Posterior cingulate gyrus (tissue), 11 donors: ENCODE measurements around the gene PGA3.
"Not testable (repeated sequence)": the region's sequence is repeated elsewhere in the genome, so short reads cannot be mapped to it uniquely, and the experiment has no call there.

ENCODE experiments used
- DNase-seq, 10 donors: peaks; one replicate each; pipeline versions ENCODE4 v3.0.0 to v3.0.0-alpha.2; 2020 to 2021; ENCODE audit warnings: mixed read lengths in 3 of 10
- intact Hi-C: fragments of 100-400 bp; cut with DNase I; formaldehyde crosslinking; loops from one replicate; pipeline ENCODE4 v1.15.1; 2023

PGA3 gene

GRCh38 chr11:61168042-61168688 lies 35.1 kb upstream of the PGA3 start:
- no peak for DNase-seq
- intact Hi-C loops, result loop anchor here (10.0 kb wide), 1 partner anchor 323 kb away; the partner anchor contains the start of gene CCDC86

DNA sequence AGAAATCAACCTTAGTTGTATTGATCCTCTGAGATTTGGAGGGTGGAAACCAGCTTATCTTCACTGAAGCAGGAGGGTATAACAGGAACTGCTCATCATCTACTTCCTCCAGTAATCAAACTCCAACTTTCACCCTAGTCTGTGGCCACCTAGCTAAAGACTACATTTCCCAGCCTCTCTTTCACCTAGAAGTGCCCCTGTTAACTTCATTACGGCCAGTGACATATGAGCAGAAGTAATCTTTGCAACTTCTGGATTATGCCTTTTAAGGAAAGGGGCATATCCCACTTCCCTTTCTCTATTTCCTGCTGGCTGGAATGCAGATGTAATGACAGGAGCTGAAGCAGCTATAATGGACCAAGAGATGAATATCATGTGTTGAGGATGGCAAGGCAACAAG lies 34.5 kb upstream of the PGA3 start:
- intact Hi-C loops, result loop anchor here (10.0 kb wide), 1 partner anchor 324 kb away; the partner anchor contains the start of gene CCDC86
- DNase-seq, result no peak

DNA sequence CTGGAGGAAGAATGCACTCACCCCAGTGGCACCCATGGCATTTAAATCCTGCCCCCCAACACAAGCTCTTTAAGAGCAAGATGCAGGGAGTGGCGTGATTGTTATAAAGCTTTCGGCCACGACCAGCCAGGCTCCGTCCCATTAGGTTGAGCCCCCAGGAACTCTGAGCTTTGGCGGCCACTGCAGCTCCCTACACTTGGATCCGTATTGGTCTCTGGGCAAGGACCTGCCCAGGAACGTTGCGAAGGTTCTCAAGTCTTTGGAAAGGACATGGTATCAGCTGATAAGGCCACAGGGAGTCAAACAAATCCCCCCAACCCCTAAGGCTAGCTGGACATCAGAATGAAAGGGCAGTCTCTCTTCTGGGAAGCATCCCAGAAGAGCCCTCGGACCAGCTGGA lies 32.7 kb upstream of the PGA3 start:
- no peak for DNase-seq
- intact Hi-C loops, result no loop called here

DNA sequence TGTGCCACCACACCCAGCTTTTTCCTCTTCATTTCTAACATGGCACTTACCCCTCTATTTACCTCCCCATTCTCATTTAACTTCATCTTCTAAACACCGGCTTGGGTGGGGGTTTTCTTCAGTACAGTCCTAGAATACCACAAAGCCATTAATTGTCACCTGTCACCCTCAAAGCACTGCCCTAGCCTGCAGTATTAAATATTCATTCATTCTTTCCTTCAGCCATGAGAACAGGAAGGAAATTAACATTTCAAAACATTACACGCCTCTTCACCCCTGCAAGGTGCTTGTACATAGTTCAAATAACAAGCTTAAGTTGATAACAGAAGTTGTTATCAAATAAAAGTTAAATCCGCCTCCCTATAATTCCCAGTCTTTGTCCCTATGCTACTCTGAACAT lies 31.4 kb upstream of the PGA3 start:
- DNase-seq, result no peak
- intact Hi-C loops, result no loop called here

- no peak for DNase-seq
- intact Hi-C loops, result no loop called here
Observed at GRCh38 chr11:61172356-61172755, 31.0 kb upstream of the PGA3 start.

GRCh38 chr11:61172888-61173287 lies 30.4 kb upstream of the PGA3 start:
- no peak for DNase-seq

GRCh38 chr11:61173456-61173855 lies 29.9 kb upstream of the PGA3 start:
- intact Hi-C loops, result no loop called here
- no peak for DNase-seq

More at GRCh38 chr11:61172888-61173287, 30.4 kb upstream of the PGA3 start:
- intact Hi-C loops, result no loop called here

DNA sequence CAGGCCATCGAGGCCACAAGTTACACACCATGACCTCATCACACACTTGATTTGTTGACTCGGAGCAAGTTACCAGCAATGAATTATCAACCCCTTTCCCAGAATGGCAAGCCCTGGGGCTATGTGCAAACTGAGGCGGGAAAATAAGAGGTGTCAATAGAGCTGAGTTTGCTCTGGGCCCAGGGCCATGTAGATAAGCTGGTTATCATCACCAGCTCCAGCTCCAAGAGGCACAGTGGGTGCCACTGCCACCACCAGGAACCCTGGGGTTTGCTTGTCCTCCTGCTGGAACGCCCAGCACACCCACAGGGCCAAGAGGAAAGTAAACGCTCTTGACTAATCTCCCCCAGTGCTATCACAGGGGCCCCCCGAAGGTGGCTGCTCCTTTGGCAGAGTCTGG lies 29.0 kb upstream of the PGA3 start:
- DNase-seq, result no peak
- intact Hi-C loops, result no loop called here

- DNase-seq, result no peak
- intact Hi-C loops, result no loop called here
Observed at GRCh38 chr11:61174949-61175348, 28.4 kb upstream of the PGA3 start.

DNA sequence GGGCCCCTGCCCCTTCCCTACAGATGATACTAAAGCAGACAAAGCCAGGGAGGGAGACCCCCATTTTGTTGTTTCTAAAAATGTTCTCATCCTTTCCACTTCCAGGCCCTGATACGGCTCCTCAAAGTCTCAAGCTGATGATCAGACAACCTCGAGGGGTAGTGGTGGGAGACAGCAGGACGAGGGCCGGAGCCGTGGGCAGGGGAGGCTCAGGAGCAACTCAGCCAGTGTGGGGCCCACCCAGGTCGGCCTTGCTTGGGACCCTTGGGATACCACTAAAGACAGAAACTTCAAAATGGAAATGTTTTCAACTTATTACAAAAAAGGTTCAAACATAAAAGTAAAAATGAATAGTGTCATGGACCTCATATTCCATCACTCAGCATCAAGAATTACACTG lies 26.9 kb upstream of the PGA3 start:
- intact Hi-C loops, result no loop called here
- no peak for DNase-seq

GRCh38 chr11:61180205-61180604 lies 23.1 kb upstream of the PGA3 start:
- DNase-seq, intact Hi-C loops: not testable (repeated sequence)

GRCh38 chr11:61181489-61181888 lies 21.8 kb upstream of the PGA3 start:
- intact Hi-C loops, result no loop called here
- no peak for DNase-seq

DNA sequence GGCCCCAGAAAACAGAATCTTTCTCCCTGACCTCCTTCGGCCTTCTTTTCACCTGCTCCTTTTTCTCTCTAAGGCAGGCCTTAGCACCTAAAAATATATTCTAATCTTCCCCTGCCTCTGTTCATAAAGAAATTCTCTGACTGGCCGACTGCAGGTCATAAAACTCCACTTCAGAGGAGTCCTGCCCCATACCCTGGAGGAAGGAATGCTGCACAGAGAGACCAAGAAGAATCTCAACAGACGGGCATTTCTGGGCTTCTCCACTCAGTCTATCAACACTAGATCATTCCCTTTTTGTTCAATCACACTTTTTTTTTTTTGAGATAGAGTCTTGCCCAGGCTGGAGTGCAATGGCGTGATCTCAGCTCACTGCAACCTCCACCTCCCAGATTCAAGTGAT lies 19.7 kb upstream of the PGA3 start:
- intact Hi-C loops, result no loop called here
- DNase-seq, result no peak

DNA sequence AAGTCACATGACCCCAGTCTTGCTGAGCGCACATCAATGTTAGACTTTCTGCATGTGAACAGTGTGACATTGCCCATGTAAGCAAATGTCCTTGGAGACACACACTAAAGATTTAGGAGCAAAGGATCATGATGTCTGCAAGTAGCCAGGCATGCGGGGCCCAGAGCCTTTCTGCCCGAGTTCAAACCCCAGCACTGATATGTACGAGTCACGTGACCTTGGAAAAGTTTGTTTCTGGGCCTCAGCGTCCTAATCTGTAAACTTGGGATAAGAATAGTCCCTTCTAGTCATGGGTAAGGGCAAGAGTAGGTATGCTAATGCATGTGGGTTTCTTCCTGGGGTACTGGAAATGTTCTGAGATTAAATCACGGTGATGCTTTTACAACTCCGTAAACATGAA lies 16.8 kb upstream of the PGA3 start:
- DNase-seq, result no peak
- intact Hi-C loops, result loop anchor here (2.0 to 5.0 kb wide), 2 partner anchors 56 to 354 kb away; no protein-coding TSS in a partner anchor

DNA sequence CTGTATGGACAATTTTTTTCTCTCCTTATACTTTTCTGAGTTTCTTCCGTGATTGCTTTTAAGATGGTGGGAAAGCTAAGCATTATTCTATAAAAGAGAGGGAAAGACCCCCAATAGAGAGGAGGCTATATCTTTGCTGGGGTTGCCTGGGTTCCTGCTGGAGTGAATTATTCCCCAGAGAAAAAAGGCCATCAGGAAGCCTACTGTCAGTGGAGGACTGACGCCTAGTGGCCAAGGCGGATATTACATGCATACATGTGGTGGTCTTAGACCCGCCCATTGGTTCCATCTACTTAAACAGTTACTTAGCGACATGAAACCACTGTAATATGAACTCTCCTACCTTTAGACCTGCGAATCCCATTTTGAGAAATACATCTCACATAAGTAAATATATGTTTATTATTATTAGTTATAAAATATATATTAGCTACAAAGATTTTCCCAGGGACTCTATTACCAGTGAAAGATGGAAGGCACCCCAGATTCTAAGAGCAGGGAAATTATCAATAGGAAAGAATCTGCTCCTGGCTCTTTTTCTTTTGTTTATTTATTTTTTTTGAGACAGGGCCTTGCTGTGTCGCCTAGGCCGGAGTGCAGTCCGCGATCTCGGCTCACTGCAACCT lies 15.7 kb upstream of the PGA3 start:
- DNase-seq, result peak in 8 of 10 donors; percentile 15 to 90 (median 74)
- intact Hi-C loops, result loop anchor here (2.0 to 5.0 kb wide), 2 partner anchors 57 to 355 kb away; no protein-coding TSS in a partner anchor

GRCh38 chr11:61189933-61190332 lies 13.4 kb upstream of the PGA3 start:
- intact Hi-C loops, result loop anchor here (5.0 kb wide), 1 partner anchor 358 kb away; no protein-coding TSS in a partner anchor
- no peak for DNase-seq

GRCh38 chr11:61193596-61193995 lies 9.7 kb upstream of the PGA3 start:
- no peak for DNase-seq
- intact Hi-C loops, result no loop called here

DNA sequence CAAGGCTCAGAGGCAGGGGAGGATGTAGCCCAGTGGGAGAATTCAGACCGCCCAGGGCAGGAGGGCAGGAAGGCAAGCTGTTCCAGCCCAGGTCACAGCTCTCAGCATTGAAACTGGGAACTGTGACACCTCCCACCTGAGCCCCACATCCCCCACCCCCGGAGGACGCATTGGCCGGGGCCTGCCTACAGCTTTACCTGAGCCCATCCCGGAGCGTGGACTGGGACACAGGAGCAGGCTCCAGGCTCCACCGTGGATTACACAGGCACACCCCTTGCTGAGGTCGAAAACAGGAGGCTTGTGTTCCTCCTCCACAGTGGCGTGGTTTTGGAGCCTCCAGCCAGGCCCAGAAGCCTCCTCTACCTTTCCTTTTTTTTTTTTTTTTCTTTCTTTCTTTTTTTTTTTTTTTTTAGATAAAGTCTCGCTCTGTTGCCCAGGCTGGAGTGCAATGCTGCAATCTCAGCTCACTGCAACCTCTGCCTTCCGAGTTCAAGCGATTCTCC lies 9.1 kb upstream of the PGA3 start:
- intact Hi-C loops, result no loop called here
- DNase-seq, result no peak

- intact Hi-C loops, result no loop called here
Observed at GRCh38 chr11:61194981-61195695, 8.2 kb upstream of the PGA3 start.

DNA sequence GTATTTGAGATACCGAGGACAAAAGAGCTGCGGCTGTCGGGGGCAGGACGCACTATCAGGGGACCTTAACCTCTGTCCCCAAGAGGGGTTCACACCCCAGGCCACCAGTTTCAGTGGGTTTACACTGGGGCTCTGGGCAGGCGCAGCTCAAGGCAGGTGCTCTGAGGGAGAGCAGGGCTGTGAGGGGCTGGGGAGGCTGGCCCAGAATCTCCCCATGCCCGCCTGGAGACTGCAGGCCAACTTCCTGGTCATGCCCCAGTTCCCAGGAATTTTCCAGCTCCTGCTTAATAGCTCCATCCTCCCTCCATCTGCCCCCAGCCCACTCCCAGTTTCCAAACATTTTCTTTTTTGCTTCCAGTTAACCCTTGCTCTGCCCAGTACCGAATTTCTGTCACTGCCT lies 7.6 kb upstream of the PGA3 start:
- intact Hi-C loops, result no loop called here
- DNase-seq, result no peak

More at GRCh38 chr11:61194981-61195695, 8.2 kb upstream of the PGA3 start:
- DNase-seq, result no peak

- DNase-seq, result no peak
- intact Hi-C loops, result no loop called here
Observed at GRCh38 chr11:61198361-61198760, 5.0 kb upstream of the PGA3 start.
